Peyer's patch (tissue), 4 donors: ENCODE results near the gene GABBR2. TPM values are rescaled to one million over a fixed set of nuclear protein-coding genes. Genes with fewer than 3 reads are reported as not detected.
"Not testable (repeated sequence)": the region's sequence is repeated elsewhere in the genome, so short reads cannot be mapped to it uniquely, and the experiment has no call there.

Source experiments
- DNase-seq, 3 donors: peaks; one replicate each; pipeline ENCODE4 v3.0.0-alpha.2; 2017 to 2019
- H3K27ac ChIP-seq, 4 donors: fragments of 200-600 bp; sonication (generic); one replicate each; pipeline ENCODE4 v1.5.1; 2016 to 2019
- H3K27me3 ChIP-seq, 2 donors: fragments of 200-600 bp; sonication (generic); one replicate each; pipeline ENCODE4 v1.5.1; 2019
- H3K36me3 ChIP-seq, 3 donors: fragments of 200-600 bp; sonication (generic); one replicate each; pipeline ENCODE4 v1.5.1; 2016 to 2019
- H3K4me1 ChIP-seq, 4 donors: fragments of 200-600 bp; sonication (generic); one replicate each; pipeline ENCODE4 v1.5.1; 2016 to 2019
- H3K4me3 ChIP-seq, 4 donors: fragments of 200-600 bp; sonication (generic); 1 replicate in 3 of 4; 2 replicates in 1 of 4; pipeline ENCODE4 v1.5.1; 2016 to 2019; ENCODE audit warnings: mild to moderate bottlenecking in 1 of 4
- H3K9me3 ChIP-seq, 4 donors: fragments of 200-600 bp; sonication (generic); one replicate each; pipeline ENCODE4 v1.5.1; 2016 to 2019; ENCODE audit warnings: mild to moderate bottlenecking in 1 of 4
- POLR2A ChIP-seq, 2 donors: fragments of 450-650 bp; IDR thresholded peaks; one replicate each; pipeline ENCODE4 v1.5.1; 2017; ENCODE audit warnings: antibody characterized with exemption in 2 of 2, mild to moderate bottlenecking in 2 of 2, moderate library complexity in 2 of 2
- total RNA-seq, 4 donors: library from RNA; depleted of rRNA; stranded (reverse); fragments of >200 nt; gene quantifications; one replicate each; pipeline ENCODE4 v1.1.0, GENCODE V29; 2016
- TF ChIP-seq, protein P1 (sequence below), 6 experiments: fragments of 450-650 bp in 4 of 6; fragments of 200-600 bp in 2 of 6; sonication (generic) in 1 of 6; IDR thresholded peaks; one replicate each; pipeline ENCODE4 v1.5.1; 2017 to 2019; ENCODE audit warnings: antibody characterized with exemption in 6 of 6, mild to moderate bottlenecking in 3 of 6, moderate library complexity in 1 of 6

GABBR2 gene
- total RNA-seq, 4 donors from 2014 or later = not detected

DNA sequence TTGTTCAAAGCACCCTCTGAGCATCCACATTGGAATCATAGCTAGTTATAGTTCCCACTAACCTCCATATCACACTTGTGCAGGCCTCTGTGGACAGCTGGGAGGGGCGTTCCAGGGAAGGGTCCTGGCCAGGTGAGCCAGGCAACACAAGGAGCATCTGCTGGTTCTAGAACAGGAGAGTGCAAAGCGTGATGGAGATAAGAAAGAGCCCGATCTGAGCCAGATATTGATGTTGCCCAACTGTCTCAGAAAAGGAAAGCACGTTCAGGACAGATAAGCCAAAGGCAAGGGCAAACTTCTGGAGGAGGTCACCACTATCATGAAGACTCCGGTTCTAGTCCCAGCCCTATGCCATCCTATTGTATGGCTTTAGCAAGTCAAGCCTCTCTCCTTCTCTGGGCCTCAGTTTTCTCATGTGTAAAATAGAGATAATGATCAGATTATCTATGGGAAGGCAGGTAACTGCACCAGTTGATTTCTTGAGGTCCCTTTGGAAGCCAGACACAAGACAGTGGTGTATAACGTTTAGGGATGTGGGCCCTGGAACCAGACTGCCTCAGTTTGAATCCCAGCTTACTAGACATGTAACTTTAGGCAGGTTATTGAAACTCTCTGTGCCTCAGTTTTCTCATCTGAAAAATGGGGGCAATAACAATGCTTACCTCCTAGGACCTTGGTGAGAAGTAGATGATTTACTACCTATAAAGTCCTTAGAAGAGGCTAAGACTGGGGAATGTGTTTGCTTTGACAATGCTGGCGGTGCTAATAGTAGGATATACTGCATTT lies 19.8 kb downstream of the GABBR2 start:
- no peaks in the 10 kb centered on the region for H3K27me3 ChIP-seq
- no peak overlapping the region for H3K27ac ChIP-seq
- no peaks in the 10 kb centered on the region for H3K4me1 ChIP-seq
- no peaks in the 10 kb centered on the region for H3K9me3 ChIP-seq
- DNase-seq = no peak
- TF ChIP-seq, protein P1, sequence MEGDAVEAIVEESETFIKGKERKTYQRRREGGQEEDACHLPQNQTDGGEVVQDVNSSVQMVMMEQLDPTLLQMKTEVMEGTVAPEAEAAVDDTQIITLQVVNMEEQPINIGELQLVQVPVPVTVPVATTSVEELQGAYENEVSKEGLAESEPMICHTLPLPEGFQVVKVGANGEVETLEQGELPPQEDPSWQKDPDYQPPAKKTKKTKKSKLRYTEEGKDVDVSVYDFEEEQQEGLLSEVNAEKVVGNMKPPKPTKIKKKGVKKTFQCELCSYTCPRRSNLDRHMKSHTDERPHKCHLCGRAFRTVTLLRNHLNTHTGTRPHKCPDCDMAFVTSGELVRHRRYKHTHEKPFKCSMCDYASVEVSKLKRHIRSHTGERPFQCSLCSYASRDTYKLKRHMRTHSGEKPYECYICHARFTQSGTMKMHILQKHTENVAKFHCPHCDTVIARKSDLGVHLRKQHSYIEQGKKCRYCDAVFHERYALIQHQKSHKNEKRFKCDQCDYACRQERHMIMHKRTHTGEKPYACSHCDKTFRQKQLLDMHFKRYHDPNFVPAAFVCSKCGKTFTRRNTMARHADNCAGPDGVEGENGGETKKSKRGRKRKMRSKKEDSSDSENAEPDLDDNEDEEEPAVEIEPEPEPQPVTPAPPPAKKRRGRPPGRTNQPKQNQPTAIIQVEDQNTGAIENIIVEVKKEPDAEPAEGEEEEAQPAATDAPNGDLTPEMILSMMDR (IDR thresholded peaks at IDR 0.05) = no peak
- no peak for TF ChIP-seq POLR2A (IDR thresholded peaks at IDR 0.05)
- H3K36me3 ChIP-seq = no peaks in the 10 kb centered on the region
- no peak overlapping the region for H3K4me3 ChIP-seq

DNA sequence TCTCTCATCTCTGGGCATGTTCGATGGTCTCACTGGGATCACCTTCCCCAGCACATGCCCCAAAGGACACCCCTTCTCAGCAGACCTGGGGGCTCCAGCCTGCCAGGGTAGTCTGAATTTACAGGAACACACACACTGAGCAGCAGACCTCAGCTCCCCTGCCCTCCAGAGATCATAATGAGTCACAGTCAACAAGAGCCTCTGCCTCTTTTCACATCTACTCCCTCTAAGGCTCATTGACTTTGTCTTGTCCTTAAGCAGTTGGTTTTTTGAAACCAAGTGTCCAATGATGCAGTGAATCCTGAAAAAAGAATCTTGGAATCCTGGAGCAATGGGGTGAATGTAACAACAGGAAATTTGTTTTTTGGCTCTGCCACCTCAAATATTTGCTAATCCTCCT lies 20.8 kb downstream of the GABBR2 start:
- Histone ChIP-seq H3K27ac (no peak overlapping the region), H3K27me3 (no peaks in the 10 kb centered on the region), H3K4me3 (no peak overlapping the region), H3K4me1 (no peaks in the 10 kb centered on the region), H3K9me3 (no peaks in the 10 kb centered on the region), H3K36me3 (no peaks in the 10 kb centered on the region)
- no peak for TF ChIP-seq POLR2A (IDR thresholded peaks at IDR 0.05)
- TF ChIP-seq, protein P1 (IDR thresholded peaks at IDR 0.05) = no peak
- DNase-seq = no peak

DNA sequence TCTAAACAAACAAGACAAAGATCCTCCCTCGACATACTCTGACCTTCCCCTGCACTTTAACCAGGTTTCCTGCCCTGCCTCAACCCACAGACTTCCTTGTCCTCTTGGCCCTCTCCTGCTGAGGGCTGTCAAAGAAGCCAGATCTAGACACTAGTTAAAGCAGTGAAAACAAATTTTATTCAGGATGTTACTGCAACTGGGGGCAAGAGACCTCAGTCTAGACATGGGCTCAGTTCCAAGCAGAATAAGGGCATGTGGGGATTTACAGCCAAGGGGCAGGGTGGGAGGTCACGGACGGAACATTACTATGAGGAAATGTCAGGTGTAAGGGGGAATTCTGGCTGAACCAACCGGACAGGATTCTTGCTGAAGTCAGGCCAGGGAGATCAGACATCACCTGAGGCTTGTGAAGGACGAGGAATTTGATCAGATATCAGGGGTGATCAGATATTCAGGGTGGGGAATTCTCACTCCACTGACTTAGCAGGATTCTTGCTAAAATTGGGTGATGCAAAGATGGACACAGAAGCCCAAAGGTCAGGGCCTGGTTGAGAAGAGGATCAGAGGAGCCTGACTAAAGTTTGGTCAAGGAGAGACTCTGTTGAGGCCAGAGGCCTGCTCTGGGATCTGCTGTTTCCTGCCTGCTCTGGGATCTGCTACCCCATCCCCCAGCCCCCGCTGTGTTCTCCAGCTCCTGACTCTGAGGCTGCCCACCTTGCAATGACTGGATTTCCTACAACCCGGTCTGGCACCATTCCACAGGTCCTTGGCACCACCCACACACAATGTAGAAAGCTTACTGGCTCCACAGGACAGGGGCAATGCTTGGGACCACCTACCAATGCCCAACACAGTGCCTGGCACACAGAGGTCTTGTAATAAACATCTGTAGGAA lies 21.5 kb downstream of the GABBR2 start:
- Histone ChIP-seq H3K9me3 (no peaks in the 10 kb centered on the region), H3K27ac (no peak overlapping the region), H3K4me1 (no peaks in the 10 kb centered on the region), H3K27me3 (no peaks in the 10 kb centered on the region), H3K4me3 (no peak overlapping the region), H3K36me3 (no peaks in the 10 kb centered on the region)
- no peak for DNase-seq
- TF ChIP-seq, protein P1 (IDR thresholded peaks at IDR 0.05) = no peak
- TF ChIP-seq POLR2A (IDR thresholded peaks at IDR 0.05) = no peak

DNA sequence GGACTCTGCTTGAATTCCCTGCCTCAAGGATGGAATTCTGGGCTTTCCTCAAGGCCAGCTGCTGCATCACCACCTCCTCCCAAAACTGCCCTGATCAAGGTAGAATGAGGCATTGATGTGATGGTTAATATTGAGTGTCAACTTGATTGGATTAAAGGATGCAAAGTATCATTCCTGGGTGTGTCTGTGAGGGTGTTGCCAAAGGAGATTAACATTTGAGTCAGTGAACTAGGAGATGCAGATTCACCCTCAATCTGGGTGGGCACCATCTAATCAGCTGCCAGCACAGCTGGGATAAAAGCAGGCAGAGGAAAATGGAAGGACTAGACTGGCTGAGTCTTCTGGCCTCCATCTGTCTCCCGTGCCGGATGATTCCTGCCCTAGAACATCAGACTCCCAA lies 23.9 kb downstream of the GABBR2 start:
- H3K4me3 ChIP-seq, H3K27ac ChIP-seq, DNase-seq, H3K9me3 ChIP-seq, H3K4me1 ChIP-seq, H3K36me3 ChIP-seq, H3K27me3 ChIP-seq: not testable (repeated sequence)

DNA sequence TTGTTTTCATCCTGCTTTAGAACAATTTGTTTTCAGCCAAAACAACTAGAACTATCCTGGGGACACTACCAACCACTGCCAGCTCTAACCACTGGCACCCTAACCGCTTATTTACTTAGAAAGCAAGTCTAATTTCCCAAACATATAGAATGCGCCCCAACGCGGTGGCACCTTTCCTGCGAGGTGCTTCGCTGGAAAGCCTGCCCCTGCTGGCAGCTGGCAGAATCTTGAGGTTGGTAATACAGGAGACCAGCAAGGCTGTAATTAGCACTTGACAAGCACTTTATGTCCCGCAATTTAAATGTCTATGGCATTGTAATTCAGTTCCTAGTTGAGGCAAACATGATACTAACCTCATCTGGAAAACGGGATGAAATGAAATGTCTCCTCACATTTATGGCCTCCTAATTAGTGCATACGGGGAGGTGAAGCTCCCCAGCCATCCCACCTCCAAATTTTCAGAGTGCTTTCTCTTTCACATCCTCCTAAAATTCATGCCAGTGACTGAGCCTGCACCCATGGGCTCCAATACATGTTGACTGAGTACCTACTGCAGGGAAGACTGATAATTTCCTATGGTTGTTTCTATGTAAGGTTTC lies 30.4 kb downstream of the GABBR2 start:
- H3K27me3 ChIP-seq = no peaks in the 10 kb centered on the region
- peak in 1 of 3 donors; percentile 49 for DNase-seq
- no peak overlapping the region for H3K4me3 ChIP-seq
- H3K9me3 ChIP-seq = no peaks in the 10 kb centered on the region
- H3K27ac ChIP-seq = no peak overlapping the region
- no peak for TF ChIP-seq POLR2A (IDR thresholded peaks at IDR 0.05)
- TF ChIP-seq, protein P1 (IDR thresholded peaks at IDR 0.05) = peak in 4 of 6 experiments; percentile 18 to 37 (median 25)
- no peaks in the 10 kb centered on the region for H3K36me3 ChIP-seq
- no peaks in the 10 kb centered on the region for H3K4me1 ChIP-seq

DNA sequence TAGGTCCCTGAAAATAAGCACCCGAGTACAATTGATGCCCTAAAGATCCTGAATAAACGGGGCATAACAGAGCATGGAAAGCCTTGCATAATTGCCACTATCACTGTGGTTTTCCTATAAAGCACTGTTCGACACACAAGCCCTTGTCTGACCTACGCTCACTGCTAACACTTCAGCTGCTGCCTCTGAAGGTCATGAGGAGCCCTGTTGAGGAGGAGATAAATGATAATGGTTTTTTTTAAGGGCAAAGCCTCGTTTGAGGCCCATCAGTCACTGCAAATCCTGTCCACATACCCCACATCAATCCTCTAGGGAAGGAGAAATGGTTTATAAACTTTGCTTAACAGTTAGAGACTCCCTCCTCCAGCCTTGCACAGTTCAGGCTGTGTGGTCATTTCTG lies 35.1 kb downstream of the GABBR2 start:
- no peaks in the 10 kb centered on the region for H3K27me3 ChIP-seq
- no peaks in the 10 kb centered on the region for H3K9me3 ChIP-seq
- H3K4me1 ChIP-seq = no peaks in the 10 kb centered on the region
- DNase-seq = no peak
- TF ChIP-seq, protein P1 (IDR thresholded peaks at IDR 0.05) = no peak
- TF ChIP-seq POLR2A (IDR thresholded peaks at IDR 0.05) = no peak
- H3K4me3 ChIP-seq = no peak overlapping the region
- no peak overlapping the region for H3K27ac ChIP-seq
- no peaks in the 10 kb centered on the region for H3K36me3 ChIP-seq
